HG03175 (cell line): ENCODE data around the gene SEMA6A.

ENCODE experiments used
- ATAC-seq: cut with Tn5 transposase; IDR thresholded peaks from one replicate; pipeline ENCODE4 v1.9.1; 2021; ENCODE audit warnings: mild to moderate bottlenecking, moderate library complexity; ENCODE audit not compliant: unreplicated experiment

SEMA6A gene

DNA sequence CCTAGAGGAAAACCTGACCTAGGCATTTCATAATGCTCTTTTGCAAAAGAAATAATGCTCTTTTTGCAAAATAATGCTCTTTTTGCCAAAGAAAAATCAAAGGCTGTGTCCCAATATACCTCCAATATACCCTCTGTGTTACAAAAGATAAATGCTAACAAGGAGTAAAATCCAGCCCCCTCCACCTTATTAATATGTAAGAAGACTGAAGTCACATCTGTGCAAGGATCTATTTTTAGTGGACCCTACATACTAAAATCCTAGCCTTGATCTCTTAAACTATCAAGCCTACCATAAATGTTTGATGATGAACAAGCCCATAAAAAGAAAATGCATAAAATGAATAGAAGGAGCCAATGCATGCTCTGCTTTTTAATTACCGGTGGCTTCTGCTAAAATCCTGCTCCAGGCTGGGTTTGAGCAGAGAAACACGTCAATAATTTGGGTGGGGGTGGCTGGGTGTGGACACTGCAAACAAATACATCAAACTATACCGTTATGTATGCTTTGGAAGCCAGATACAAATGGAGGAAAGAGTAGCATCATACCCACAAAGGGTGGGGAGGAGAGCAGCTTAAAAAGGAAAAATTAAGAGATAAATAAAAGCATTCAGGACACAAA, 131.6 kb downstream of the SEMA6A start:
- no peak for ATAC-seq

DNA sequence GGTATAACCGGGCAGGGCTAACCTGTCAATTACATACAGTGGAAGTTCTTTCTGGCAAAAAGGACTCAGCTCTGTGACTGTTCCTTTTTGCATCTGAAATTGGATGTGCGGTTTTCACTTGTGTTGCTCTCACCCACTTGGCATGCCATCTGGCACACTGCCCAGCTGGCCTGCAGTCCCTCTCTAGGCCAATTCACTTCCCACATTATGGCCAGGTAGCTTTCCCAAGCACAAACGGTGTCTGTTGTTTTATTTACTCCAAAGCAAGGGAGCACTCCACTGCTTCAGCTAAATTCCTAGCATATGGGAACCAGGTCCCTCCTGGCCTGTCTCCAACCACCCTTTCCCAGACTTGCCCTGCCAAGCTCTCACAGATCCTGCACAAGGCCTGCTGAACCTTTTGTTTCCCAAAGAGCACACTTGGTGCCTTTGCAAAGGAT, 132.5 kb downstream of the SEMA6A start:
- ATAC-seq: no peak

DNA sequence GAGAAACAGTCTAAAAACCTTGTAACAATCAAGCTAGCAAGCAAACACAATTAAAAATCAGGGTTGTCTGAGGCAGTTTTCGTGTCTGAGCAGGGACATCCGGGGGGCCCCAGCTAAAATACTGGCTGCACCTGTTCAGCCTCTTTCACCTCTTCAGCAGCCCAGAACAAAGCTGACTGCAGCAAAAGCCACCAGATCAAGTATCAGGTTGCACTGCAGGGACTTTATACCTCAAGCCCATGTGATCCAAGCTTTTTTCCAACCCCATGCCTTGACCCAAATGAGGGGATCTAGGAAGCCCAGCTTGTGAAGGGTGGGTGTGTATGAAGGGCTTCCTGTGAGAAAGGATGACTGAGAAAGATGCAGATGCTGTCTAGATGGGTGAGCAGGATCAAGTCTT, 133.4 kb downstream of the SEMA6A start:
- ATAC-seq: no peak

DNA sequence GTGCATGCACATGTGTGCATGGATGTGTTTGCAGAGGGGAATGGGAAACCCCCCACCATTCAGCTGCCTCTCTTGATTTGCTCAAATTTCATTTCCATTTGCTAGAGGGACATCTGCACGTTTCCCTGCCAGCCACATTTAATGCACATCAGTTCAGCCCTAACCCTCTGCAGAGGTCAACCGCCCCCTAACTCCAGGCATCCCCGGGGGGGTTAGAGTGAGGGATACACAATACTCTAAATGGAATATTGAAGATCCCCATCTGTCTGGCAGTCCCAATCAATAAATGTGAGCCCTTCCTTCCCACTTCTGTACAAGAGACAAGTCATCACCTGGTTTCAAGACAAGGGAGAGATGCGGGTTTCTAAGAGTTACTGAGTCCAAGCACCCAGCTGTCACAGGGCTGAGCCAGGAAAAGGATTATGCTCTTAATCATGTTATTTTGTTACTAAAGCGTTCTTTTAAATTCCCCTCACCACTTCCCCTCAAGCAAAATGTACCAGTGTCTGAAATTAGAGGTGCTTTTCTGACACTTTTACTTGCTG, 134.1 kb downstream of the SEMA6A start:
- no peak for ATAC-seq

DNA sequence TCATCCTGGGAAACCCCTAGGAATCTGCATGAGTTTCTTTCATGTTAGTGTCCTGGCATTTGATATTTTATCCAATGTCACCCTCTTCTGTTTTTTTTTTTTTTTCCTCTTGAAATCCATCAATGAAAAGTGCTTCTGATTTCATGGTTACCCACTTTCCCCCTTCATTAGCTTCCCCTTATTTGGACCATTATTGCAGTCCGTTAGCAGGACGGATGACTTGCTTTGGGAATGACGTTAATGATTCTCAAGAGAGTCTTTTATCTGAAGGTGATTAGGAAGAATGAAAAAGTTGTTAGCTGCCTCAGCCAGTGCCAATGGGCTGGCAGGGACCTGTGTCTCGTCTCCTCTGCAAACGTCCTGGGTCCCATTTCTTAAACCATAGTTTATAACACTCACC, 134.7 kb downstream of the SEMA6A start:
- no peak for ATAC-seq

DNA sequence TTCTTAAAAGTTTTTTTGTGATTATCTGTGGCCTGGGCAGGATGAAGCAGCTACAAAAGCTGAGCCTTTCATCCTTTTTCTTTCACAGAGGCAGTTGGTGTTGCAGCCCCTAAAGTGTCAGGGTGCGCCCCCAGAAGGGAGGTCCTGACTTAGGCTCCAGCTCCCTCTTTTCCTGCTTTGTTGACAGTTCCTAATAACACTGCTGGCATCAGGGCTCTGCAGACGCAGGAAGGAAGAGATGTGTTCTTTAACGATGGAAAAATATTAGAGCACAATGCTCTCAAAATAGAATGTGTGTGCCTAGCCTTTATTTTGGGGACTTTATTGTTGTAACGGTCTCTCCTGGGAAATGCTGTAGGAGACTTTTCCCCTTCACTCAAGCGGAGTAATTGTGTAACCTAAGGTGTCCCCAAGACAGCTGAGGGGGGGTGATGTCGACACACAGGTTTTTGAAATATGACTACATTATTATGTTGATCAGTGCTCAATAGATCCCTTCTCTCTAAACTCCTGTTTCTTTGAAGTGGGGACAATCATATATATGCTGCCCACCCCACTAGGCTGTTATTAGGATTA, 135.6 kb downstream of the SEMA6A start:
- ATAC-seq: no peak

DNA sequence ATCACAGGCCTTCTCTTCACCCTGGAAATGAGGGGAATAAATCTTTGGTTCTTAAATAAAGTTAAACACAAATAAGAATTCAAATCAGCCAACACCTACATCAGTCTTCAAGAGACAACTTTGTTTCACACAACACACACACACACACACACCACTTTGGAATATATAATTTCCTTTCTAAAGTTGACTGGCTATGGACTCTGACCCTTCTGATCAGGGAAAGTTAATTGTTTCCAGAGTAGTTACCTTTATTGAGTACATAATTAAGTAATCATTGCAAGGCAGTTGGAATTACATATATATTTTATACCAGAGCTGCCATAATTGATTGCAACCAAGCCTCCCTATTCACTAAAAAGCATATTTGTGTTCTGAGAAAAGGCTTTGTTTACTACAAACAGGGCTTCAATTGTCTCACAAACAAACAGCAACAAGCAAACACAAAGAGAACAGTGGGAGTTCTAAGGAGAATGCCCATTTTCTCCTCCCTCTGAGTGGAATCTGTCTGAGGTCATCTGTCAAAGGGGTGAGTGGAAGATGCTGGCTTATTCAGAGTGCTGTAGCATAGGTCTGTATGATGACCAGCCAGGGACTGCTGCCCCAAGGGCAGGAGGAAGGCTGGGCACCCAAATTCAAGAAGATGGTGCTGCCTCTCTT, 136.6 kb downstream of the SEMA6A start:
- ATAC-seq: no peak

DNA sequence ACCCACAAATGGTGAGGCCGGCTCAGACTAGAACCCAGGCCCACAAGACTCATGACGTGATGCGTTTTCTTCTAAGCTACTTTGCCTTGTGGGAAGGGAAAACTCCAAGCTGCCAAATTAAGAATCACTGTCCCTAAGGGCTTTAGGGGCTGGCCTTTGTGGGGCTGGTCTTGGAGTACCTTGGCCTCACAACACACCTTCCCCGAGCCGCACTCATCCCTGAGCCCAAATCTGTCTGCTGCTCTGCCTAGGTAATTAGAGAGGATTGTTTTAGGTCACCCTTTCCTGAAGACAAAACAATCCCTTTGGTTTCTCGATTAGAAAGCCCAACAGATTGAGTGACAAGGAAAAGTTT, 137.3 kb downstream of the SEMA6A start:
- ATAC-seq: no peak

DNA sequence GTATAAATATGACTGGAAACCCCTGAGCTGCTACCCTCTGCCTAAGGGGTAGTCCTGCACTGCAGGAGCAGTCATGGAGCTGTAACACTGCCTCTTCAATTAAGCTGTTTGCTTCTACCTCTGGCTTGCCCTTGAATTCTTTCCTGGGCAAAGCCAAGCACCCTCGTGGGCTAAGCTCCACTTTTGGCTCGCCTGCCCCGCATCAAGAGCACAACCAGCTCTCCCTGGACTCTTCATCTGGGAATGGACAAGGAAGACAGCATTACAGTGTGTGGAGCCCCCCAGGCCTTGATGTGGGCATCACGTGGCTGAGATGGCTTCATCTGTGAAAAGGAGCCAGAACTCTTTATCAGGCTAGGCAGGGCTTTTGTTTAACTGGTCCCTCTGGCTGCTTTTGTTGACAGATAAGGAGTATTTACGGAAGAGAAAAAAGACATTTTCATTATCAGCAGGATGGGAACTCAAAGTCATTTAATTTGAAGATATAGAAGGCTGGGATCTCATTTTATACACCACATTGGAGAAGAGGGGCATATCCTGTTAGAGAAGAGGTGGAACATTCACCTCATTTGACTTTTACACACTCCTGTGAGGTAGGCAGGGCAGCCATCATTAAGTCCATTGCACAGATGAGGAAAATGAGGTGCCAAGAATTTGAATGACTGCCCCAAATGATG, 137.8 kb downstream of the SEMA6A start:
- ATAC-seq: no peak

DNA sequence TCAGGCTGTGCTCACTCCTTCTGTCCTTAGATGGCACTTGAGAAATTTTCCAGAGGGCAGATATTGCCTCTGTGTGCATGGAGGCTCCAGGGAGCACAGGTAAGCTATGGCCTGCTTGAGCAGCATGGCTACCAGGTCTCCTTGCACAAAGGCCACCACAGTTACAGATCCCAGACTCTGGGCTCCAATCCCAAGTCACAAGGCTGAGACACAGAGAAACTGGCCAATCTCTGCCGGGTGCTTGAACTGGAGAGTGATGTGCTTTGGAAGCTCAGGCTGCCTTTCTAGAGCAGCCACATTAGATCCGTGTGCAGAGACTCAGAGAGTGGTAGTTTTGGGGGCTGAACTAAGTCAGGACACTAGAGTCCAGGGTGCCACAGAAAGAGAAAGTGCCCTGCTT, 145.7 kb downstream of the SEMA6A start:
- no peak for ATAC-seq

DNA sequence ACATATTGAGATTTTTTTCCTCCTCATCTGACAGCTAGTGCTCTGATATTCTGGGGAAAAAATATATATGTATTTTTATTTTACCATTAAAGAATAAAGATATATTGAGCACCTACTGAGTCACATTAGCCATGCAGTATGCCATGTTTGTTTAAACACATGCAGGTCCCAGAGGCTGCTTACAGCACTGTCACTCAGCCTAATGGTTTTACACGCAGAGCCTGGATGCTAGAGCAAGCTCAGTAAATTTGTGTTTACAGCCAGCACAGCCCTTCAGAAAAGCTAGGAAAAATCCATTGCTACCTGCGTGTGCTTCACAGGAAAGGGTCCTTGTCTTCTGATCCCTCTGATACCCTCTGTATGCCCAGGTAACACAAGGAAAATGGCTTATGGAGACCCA, 146.2 kb downstream of the SEMA6A start:
- no peak for ATAC-seq

DNA sequence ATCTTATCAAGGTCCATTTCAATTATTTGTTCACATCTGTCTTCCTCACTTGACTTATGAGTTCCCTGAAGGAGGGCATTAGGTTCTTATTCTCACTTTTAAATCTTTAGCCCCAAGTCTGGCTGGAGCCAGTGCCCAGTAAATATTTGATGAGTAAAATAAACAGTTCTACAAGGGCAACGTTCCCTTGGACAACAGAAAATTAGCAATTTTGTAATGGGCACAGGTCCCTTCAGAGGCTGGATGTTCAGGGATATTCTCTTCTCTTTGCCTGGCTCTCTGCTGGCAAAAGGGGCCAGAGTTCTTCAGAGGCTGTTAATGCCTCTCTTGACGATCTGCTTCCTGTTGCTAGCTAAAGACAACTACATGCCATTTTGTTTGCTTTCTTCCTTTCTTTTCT, 149.7 kb downstream of the SEMA6A start:
- ATAC-seq: no peak

DNA sequence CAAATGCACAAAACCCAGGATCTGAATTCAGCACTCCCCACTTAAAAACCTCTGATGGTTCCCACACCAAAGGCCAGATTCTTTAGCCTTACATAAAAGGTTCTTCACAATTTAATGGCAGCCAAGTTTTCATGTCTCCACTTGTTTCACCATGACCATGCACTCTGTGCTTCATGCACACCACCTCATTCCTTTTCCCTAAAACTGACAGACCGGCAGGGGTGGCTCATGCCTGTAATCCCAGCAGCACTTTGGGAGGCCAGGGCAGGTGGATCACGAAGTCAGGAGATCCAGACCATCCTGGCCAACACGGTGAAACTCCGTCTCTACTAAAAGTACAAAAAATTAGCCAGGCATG, 150.4 kb downstream of the SEMA6A start:
- no peak for ATAC-seq

DNA sequence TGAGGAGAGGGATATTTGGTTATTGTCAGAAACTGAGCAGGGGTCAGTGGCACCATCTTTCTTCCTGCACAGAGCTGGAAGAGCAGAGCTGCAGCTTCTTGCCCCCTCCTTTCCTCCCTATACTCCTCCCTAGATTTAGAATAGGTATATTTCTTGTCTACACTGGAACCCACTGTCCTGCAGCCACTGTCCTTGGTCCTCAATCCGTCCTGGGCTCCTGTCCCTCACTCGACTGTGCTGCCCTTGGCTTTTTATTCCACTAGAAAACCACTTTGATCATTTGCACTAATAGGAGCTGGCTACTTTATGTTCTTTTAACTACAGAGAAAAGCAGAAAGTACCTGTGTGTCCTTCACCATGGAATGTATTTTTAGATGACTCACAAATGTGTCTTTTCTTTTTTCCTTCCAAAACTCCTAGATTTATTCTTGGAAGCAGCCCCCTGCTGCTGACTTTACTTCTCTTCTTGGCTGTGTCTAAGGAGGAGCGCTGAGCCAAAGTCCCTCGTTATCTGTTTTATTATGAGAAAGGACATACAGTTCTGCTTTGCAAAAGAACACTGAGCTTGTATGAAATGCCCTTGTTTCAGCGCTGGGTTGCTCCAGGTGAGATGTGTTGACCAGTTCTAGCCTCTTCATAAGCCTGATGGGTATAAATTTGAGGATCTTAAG, 150.9 kb downstream of the SEMA6A start:
- ATAC-seq: no peak

DNA sequence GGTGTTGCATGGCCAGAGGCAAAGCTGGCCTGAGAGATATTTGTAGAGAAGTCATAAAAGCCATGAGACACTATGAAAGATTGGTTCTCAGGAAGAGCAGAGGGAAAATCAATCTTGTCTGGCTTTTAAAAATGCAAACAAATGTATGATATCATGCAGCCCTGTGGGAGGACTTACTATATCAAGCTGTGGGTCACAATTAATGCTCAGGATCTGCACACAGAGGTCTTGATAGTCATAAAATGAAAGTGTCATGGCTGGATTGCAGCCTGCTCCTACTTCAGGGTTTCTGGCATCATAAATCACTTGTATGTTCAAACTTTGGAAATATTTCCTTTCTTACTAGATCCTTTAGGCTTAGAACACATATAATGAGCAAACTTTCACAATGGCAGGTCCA, 151.5 kb downstream of the SEMA6A start:
- ATAC-seq: no peak

DNA sequence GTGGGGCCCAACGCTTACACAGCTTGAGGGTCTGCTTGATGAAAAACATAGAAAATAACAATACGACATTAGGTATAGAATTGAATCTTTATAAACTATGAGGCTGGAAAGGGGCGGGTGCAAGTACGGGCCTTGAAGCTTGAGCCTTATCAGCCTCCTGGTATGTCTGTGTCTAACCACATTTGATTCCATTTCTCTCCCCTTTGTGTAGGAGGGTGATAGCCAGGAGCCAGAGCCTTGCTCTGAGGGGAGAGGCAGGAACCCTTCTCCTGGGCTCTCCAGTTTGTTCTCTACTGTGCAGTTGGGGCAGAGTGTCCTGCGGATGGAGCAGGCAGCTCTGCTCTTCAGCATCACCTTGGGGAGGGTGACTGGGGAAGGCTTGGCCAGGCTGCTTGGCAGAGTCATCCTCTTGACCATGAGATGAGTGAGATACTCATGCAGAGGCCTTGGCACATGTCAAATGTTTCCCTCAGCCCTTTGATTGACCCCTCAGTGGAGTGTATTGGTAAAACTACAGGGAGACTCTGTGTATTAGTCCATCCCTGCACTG, 153.5 kb downstream of the SEMA6A start:
- no peak for ATAC-seq

DNA sequence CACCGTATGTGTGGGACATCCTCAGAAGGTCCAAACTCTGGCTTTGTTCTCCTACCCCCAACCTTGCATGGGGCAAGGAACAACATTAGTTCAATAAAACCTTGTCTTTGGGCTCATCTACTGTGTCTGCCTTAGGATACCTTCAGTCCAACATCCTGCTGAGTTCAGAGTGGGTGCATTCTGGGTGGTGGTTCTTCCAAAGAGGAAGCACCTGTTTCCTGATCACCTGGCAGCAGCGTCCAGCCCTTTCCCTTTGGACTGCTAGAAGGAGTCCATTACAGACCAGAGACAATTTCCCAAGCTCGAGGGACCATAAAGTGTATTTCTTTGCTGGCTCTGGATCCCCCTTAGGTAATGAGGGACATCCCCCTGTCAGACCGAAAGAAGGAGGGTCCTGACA, 154.1 kb downstream of the SEMA6A start:
- no peak for ATAC-seq

DNA sequence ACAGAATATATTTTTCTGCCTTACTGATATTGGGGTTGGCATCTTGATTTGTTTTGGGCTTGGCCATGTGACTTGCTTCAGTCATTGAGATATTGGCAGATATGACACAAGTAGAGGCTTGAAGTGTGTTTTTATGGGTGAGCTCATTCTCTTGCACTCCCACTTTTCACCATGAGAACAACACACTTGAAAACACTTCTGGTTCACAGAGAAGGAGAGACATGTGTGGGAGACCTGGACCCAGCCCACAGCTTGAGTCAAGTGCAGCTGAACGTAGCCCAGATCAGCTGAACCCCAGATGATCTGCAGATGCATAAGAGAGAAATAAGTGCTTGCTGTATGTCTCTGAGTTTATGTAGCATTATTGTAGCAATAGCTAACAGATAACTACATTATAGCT, 155.4 kb downstream of the SEMA6A start:
- ATAC-seq: no peak

DNA sequence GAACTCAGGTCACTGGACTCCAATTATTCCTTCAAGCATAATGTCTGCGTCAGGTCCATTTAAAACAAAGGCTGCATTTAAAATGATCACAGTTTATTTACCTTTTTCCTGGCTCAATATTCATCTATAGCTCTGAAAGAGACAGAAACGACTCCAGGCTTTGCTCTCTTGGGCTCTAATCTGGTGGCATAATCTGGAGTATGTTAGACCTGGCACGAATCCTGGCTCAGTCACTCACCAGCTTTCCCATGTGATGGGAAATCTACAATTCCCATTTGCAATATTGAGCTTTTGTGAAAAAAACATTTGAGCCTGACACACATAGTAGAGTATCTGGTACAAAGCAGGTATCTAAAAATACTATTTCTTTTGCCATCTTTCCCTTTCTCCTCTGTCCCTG, 155.8 kb downstream of the SEMA6A start:
- ATAC-seq: no peak

DNA sequence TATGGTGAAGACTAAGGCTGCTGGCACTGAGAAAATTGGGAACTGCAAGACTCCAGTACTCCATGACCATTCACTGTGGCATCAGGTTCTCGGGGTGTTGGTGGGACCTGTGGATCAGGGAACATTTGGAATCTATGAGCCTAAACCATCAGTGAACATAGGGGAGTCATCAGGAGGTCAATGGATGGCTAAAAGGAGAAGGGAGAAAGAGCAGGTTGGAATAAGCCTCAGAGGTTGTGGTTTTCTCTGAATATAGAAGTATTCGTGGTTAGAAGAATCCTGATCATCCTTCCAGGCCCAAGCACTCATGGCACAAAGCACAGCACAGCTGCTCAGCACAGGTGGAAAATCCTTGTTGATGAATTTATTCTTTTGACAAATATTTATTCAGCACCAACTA, 156.6 kb downstream of the SEMA6A start:
- no peak for ATAC-seq

DNA sequence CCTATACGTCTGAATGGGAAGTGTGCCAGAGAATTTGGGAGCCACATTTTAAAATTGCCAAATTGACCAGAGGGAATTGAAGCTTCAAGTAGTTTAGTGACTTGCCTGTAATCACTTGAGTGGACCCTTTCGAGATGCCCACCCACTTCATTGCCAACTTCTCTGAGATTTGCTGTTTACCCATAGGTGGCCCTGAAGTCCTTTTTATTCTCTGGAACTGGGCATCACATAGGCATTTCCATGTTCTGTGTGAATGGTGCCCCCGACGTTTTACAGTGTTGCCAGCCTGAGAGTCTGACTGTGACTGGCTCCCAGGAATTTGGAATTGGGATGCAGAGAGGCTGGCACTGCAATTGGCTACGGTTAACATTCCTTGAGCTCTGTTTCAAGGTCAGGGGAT, 158.6 kb downstream of the SEMA6A start:
- ATAC-seq: no peak
